ENCODE data around the gene MSANTD1. TPM values are rescaled to one million over a fixed set of nuclear protein-coding genes. Genes with fewer than 3 reads are reported as not detected.

MSANTD1 gene
- total RNA-seq, 1 donor from 2014 or later, result 1.1 TPM

DNA sequence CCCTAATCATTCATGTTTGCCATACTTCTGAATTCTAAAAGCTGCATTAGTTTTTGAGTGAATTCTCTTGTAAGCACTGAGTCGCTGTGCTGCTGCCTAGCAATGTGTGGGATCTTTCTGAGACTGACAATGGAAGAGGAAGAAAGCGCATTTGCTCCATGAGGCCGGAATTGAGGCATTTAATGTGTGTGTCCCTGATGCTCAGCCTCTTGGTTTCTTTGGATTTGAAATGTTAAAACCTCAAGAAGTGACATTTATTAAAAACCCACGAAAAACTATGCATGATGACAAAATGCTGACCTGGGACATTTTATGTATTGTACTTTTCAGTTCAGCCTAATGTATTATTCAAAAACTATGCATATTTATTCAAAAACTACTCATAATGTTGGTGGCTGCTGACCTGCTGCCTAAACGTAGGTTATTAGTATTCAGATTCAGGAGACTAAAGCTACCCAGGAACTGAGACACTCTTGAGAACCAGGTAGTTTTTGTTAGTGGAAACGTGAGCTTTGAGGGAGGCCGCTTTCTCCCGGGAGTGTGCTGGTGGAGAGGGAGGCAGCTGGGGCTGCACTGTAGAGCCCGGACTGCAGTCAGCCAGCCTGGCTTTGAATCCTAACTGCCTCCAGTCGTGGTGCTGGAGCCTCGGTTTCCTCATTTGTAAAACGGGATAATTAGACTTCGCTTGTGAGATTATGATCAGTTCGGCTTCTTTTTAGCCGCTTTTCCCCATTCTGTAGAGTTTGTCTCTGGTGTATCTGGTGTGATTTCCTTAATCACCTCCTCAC, 55.2 kb downstream of the MSANTD1 start:
- DNase-seq, result no peak

DNA sequence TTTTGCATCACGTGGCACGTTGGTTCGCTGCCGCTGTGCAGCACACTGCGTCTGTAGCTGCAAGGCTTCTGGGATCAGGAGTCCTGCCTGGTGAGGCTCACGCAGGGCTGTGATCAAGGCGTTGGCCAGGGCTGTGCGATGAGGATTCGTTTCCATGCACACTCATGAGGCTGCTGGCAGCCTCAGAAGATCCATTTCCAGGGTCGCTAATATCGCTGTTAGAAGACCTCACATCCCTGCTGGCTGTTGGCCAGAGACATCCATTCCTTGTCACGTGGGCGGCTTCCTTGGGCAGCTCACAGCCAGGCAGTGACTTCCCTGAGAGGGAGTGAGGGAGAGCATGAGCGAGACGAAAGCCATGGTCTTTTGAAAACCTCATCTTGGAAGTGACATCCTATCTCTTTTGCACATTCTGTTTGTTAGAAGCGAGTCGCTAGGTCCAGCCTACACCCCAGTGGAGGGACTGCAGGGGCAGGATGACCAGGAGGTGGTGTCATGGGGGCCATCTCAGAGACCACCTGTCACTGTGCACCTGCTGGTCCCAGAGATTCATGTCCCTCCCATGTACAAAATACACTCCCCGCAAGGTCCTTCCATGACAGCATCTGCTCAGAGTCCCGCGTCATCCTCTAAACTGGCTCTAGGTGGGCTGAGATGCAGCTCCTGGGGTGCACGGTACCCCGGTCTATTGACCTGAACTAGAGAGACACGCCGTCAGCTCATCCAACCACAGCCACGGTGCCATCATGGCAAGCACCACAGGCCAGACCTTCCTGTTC, 56.1 kb downstream of the MSANTD1 start:
- peak; percentile 73 for DNase-seq

DNA sequence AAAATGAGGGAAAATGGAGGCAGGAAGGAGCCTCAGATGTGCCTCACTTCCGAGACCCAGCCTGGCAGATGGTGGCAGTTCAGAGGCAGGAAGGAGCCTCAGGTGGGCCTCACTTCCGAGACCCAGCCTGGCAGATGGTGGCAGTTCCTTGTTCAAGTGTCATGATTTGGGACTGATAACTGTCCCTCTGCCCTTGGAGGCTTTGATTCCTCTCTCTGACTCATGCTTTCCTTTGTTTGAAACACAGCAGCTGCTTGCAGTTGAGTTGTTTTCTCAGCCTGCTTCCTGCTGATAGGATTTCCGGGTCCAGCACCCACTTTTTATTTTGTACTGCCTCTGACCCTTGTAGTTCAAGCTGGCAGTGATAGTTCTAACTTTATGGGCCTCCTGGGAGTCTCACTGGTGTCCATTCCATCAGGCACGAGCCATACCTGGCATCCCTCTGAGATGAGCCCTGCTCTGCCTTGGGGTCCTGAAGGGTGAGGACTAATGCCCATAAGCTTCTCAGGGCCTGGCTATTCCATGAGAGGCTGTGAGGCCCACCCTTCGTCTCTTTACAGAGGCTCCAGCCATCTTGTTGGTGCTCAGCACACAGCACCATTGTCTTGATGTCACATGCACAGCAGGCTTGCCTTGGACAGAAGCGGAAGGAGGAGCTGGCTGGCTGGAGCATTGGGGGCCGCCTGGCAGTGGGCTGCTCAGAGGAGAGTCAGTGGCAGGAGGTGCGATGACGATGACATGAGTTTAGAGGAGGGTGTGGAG, 56.8 kb downstream of the MSANTD1 start:
- DNase-seq, result no peak

Other genes starting within 250 kb of the MSANTD1 start
- gene HTT-AS, start 174.6 kb upstream of the MSANTD1 start, total RNA-seq, result not detected
- gene HTT, start 174.5 kb upstream of the MSANTD1 start, total RNA-seq, result 69.3 TPM
- 43.7 TPM for gene RGS12, start 43.9 kb downstream of the MSANTD1 start, total RNA-seq
- not detected for gene HGFAC, start 192.8 kb downstream of the MSANTD1 start, total RNA-seq
- gene DOK7, start 214.1 kb downstream of the MSANTD1 start, total RNA-seq, result 30.9 TPM

Measured in tongue (tissue), 2 donors.